ENCODE results near the gene MYO1F.

- TF ChIP-seq, protein P1, sequence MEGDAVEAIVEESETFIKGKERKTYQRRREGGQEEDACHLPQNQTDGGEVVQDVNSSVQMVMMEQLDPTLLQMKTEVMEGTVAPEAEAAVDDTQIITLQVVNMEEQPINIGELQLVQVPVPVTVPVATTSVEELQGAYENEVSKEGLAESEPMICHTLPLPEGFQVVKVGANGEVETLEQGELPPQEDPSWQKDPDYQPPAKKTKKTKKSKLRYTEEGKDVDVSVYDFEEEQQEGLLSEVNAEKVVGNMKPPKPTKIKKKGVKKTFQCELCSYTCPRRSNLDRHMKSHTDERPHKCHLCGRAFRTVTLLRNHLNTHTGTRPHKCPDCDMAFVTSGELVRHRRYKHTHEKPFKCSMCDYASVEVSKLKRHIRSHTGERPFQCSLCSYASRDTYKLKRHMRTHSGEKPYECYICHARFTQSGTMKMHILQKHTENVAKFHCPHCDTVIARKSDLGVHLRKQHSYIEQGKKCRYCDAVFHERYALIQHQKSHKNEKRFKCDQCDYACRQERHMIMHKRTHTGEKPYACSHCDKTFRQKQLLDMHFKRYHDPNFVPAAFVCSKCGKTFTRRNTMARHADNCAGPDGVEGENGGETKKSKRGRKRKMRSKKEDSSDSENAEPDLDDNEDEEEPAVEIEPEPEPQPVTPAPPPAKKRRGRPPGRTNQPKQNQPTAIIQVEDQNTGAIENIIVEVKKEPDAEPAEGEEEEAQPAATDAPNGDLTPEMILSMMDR (IDR thresholded peaks at IDR 0.05), result no peak
- TF ChIP-seq POLR2A (IDR thresholded peaks at IDR 0.05), result no peak
Measured at GRCh38 chr19:8475005-8475404, 102.2 kb downstream of the MYO1F start.
